HG02642 (cell line): ENCODE data around the gene AGBL1.

ENCODE experiments used
- ATAC-seq: cut with Tn5 transposase; IDR thresholded peaks from one replicate; pipeline ENCODE4 v1.9.1; 2021; ENCODE audit warnings: mild to moderate bottlenecking; ENCODE audit not compliant: unreplicated experiment, poor library complexity

Gene AGBL1

GRCh38 chr15:86231864-86232721 lies 152.4 kb downstream of the AGBL1 start:
- peak; percentile 69 for ATAC-seq

- ATAC-seq, result no peak
Measured at GRCh38 chr15:86235667-86236066, 156.0 kb downstream of the AGBL1 start.

GRCh38 chr15:86236356-86237110 lies 156.9 kb downstream of the AGBL1 start:
- no peak for ATAC-seq

GRCh38 chr15:86237111-86237500 lies 157.4 kb downstream of the AGBL1 start:
- ATAC-seq, result no peak

- ATAC-seq, result no peak
Measured at GRCh38 chr15:86247249-86247955, 167.7 kb downstream of the AGBL1 start.

GRCh38 chr15:86255247-86255646 lies 175.6 kb downstream of the AGBL1 start:
- ATAC-seq, result no peak

GRCh38 chr15:86256628-86257027 lies 177.0 kb downstream of the AGBL1 start:
- ATAC-seq, result no peak

- no peak for ATAC-seq
Measured at GRCh38 chr15:86259589-86259988, 179.9 kb downstream of the AGBL1 start.

GRCh38 chr15:86263230-86263629 lies 183.6 kb downstream of the AGBL1 start:
- ATAC-seq, result no peak

- no peak for ATAC-seq
Measured at GRCh38 chr15:86266896-86267484, 187.3 kb downstream of the AGBL1 start.

GRCh38 chr15:86267892-86268291 lies 188.2 kb downstream of the AGBL1 start:
- no peak for ATAC-seq

- ATAC-seq, result no peak
Measured at GRCh38 chr15:86268558-86268957, 188.9 kb downstream of the AGBL1 start.

- no peak for ATAC-seq
Measured at GRCh38 chr15:86273309-86273708, 193.6 kb downstream of the AGBL1 start.

GRCh38 chr15:86275361-86275760 lies 195.7 kb downstream of the AGBL1 start:
- no peak for ATAC-seq

- no peak for ATAC-seq
Measured at GRCh38 chr15:86278586-86278985, 198.9 kb downstream of the AGBL1 start.

GRCh38 chr15:86284635-86285034 lies 205.0 kb downstream of the AGBL1 start:
- no peak for ATAC-seq

GRCh38 chr15:86295511-86295910 lies 215.8 kb downstream of the AGBL1 start:
- no peak for ATAC-seq

GRCh38 chr15:86296769-86297168 lies 217.1 kb downstream of the AGBL1 start:
- no peak for ATAC-seq

GRCh38 chr15:86300390-86301125 lies 220.9 kb downstream of the AGBL1 start:
- ATAC-seq, result no peak
